HG02884 (cell line): ENCODE measurements around the gene NUDT21.
"Not testable (repeated sequence)": the region's sequence is repeated elsewhere in the genome, so short reads cannot be mapped to it uniquely, and the experiment has no call there.

Experiments used
- ATAC-seq: cut with Tn5 transposase; IDR thresholded peaks from one replicate; pipeline ENCODE4 v1.9.1; 2021; ENCODE audit warnings: mild to moderate bottlenecking, moderate library complexity; ENCODE audit not compliant: unreplicated experiment

NUDT21 gene

DNA sequence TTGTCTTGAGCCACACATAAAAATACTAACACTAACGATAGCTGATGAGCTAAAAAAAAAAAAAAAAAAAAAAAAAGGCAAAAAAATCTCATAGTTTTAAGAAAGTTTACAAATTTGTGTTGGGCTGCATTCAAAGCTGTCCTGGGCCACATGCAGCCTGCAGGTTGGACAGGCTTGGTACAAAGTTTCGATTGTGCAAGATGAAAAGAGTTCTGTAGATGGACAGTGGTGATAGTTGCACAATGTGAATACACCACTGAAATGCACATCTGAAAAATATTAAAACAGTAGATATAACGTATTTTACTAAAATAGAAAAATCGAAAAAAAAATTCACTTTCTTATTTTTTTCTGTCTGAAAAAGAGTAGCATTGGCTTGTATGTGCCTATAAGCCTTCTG is 68.7 kb downstream of the NUDT21 start:
- no peak for ATAC-seq

DNA sequence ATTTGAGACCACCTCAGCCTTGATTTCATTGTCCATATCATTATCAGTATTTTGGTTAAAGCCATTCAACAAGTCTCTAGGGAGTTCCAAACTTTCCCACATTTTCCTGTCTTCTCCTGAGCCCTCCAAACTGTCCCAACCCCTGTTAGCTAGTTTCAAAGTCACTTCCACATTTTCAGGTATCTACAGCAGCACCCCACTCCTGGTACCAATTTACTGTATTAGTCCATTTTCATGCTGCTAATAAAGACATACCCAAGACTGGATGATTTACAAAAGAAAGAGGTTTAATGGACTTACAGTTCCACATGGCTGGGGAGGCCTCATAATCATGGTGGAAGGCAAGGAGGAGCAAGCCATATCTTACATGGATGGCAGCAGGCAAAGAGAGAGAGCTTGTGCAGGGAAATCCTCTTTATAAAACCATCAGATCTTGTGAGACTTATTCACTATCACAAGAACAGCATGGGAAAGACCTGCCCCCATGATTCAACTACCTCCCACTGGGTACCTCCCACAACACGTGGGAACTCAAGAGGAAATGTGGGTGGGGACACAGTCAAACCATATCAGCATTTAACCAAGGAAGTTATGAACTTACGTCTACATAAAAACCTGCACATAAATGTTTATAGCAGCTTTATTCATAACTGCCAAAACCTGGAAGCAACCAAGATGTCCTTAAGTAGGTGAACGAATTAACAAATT is 70.2 kb downstream of the NUDT21 start:
- not testable (repeated sequence) for ATAC-seq
